Testis (tissue), 3 donors: ENCODE data around the gene CYTH4. TPM values are rescaled to one million over a fixed set of nuclear protein-coding genes. Genes with fewer than 3 reads are reported as not detected.

ENCODE experiments used
- DNase-seq: peaks from one replicate; pipeline ENCODE4 v3.0.0-alpha.2; 2019
- H3K27ac ChIP-seq, 2 donors: fragments of 200-600 bp; sonication (generic); one replicate each; pipeline ENCODE4 v1.5.1; 2019
- H3K27me3 ChIP-seq: fragments of 200-600 bp; sonication (generic); one replicate; pipeline ENCODE4 v1.5.1; 2019
- H3K36me3 ChIP-seq: fragments of 200-600 bp; sonication (generic); one replicate; pipeline ENCODE4 v1.5.1; 2017; ENCODE audit warnings: low read depth; ENCODE audit errors: missing control alignments
- H3K4me1 ChIP-seq: fragments of 200-600 bp; sonication (generic); one replicate; pipeline ENCODE4 v1.5.1; 2019
- H3K4me3 ChIP-seq, 2 donors: fragments of 200-600 bp; sonication (generic); one replicate each; pipeline ENCODE4 v1.5.1; 2017 to 2019
- H3K9me3 ChIP-seq: fragments of 200-600 bp; sonication (generic); one replicate; pipeline ENCODE4 v1.5.1; 2017
- CTCF ChIP-seq, 3 experiments: fragments of 450-650 bp in 2 of 3; fragments of 200-600 bp in 1 of 3; sonication (generic) in 1 of 3; IDR thresholded peaks; one replicate each; pipeline ENCODE4 v1.5.1; 2016 to 2019; ENCODE audit warnings: antibody characterized with exemption in 3 of 3, mild to moderate bottlenecking in 2 of 3, moderate library complexity in 1 of 3
- POLR2A ChIP-seq: fragments of 450-650 bp; IDR thresholded peaks from one replicate; pipeline ENCODE4 v1.6.1; 2017; ENCODE audit warnings: antibody characterized with exemption, mild to moderate bottlenecking, moderate library complexity
- WGBS, 2 donors: methylation state at CpG; one replicate each; pipeline ENCODE4 v1.1.5; 2018; 5-methylcytosine and 5-hydroxymethylcytosine counted together
- intact Hi-C: fragments of 100-400 bp; cut with DNase I; formaldehyde crosslinking; loops from one replicate; pipeline ENCODE4 v1.15.1; 2023; ENCODE audit warnings: low total_unique reads
- polyA plus RNA-seq: library from polyadenylated mRNA; stranded (reverse); fragments of 350-450 nt; fragmentation: Illumina TruSeq; extraction: RNeasy Lipid Tissue Mini Kit (QIAGEN cat#74804); gene quantifications from one replicate; pipeline ENCODE4 v1.2.3, GENCODE V29; 2014; ENCODE audit warnings: low read depth, low replicate concordance; ENCODE audit not compliant: insufficient read depth
- total RNA-seq, 2 donors: library from RNA; depleted of rRNA; stranded (reverse); fragments of >200 nt; gene quantifications; one replicate each; pipeline ENCODE4 v1.2.3, GENCODE V29; 2016

CYTH4 gene
- total and polyA plus RNA-seq, 3 donors from 2014 or later: 2.7 to 7.2 (median 6.8) TPM

- Histone ChIP-seq H3K27ac (no peak overlapping the region), H3K9me3 (no peaks in the 10 kb centered on the region), H3K36me3 (no peaks in the 10 kb centered on the region), H3K4me1 (no peaks in the 10 kb centered on the region), H3K27me3 (no peaks in the 10 kb centered on the region), H3K4me3 (no peak overlapping the region)
- 86 to 93% methylated on average over 7 of the region's 7 CpGs for WGBS, 2 donors
- no peak for TF ChIP-seq CTCF (IDR thresholded peaks at IDR 0.05)
- TF ChIP-seq POLR2A: no peak
- intact Hi-C loops: no loop called here
- no peak for DNase-seq
Measured at GRCh38 chr22:37240941-37241320, 41.4 kb upstream of the CYTH4 start.

GRCh38 chr22:37241351-37242142 lies 40.8 kb upstream of the CYTH4 start:
- TF ChIP-seq POLR2A (no peak), CTCF (IDR thresholded peaks at IDR 0.05) (no peak)
- WGBS, 2 donors: 68 to 77% methylated on average over 16 to 19 of the region's 19 CpGs
- DNase-seq: no peak
- H3K27me3 ChIP-seq: no peaks in the 10 kb centered on the region
- H3K4me3 ChIP-seq: no peak overlapping the region
- no peaks in the 10 kb centered on the region for H3K36me3 ChIP-seq
- no peaks in the 10 kb centered on the region for H3K9me3 ChIP-seq
- no peak overlapping the region for H3K27ac ChIP-seq
- H3K4me1 ChIP-seq: no peaks in the 10 kb centered on the region
- intact Hi-C loops: no loop called here

- H3K4me1 ChIP-seq: no peaks in the 10 kb centered on the region
- H3K36me3 ChIP-seq: no peaks in the 10 kb centered on the region
- intact Hi-C loops: no loop called here
- no peak for TF ChIP-seq CTCF (IDR thresholded peaks at IDR 0.05)
- no peak for TF ChIP-seq POLR2A
- no peak overlapping the region for H3K4me3 ChIP-seq
- H3K27ac ChIP-seq: no peak overlapping the region
- WGBS, 2 donors: 67 to 68% methylated on average over 10 to 16 of the region's 16 CpGs
- DNase-seq: peak; percentile 47
- no peaks in the 10 kb centered on the region for H3K9me3 ChIP-seq
- no peaks in the 10 kb centered on the region for H3K27me3 ChIP-seq
Measured at GRCh38 chr22:37242395-37242918, 39.9 kb upstream of the CYTH4 start.

GRCh38 chr22:37243402-37244113 lies 38.8 kb upstream of the CYTH4 start:
- no peaks in the 10 kb centered on the region for H3K36me3 ChIP-seq
- WGBS, 2 donors: 43 to 54% methylated on average over 4 to 10 of the region's 12 CpGs
- no peak for DNase-seq
- H3K4me1 ChIP-seq: no peaks in the 10 kb centered on the region
- no peak overlapping the region for H3K4me3 ChIP-seq
- TF ChIP-seq CTCF (IDR thresholded peaks at IDR 0.05): no peak
- no peak for TF ChIP-seq POLR2A
- no peaks in the 10 kb centered on the region for H3K9me3 ChIP-seq
- no peak overlapping the region for H3K27ac ChIP-seq
- intact Hi-C loops: no loop called here
- no peaks in the 10 kb centered on the region for H3K27me3 ChIP-seq
